A549 (cell line): Measurements from ENCODE around the gene SREBF1. TPM values are rescaled to one million over a fixed set of nuclear protein-coding genes. Genes with fewer than 3 reads are reported as not detected.
A peak's percentile ranks its signal among the peaks of the same experiment; 100 is the strongest.

Experiments
- ATAC-seq, 2 experiments: fragments of 200-7000 bp in 1 of 2; fragments of >200 bp in 1 of 2; cut with Nextera tagmentation in 1 of 2; cut with Tn5 transposase in 1 of 2; 3 replicates each; pipeline versions ENCODE4 v1.8.0 to v1.9.1; 2018 to 2020; ENCODE audit warnings: mild to moderate bottlenecking in 1 of 2, moderate library complexity in 1 of 2
- CTCF ChIA-PET: fragments of 300-600 bp; sonication (Branson Sonifier 250); formaldehyde crosslinking; extraction: SDS; loops from one replicate; lab custom pipeline; 2021; ENCODE audit warnings: antibody characterized with exemption, inconsistent platforms; lab: Yijun Ruan, JAX
- POLR2A ChIA-PET: fragments of 350-600 bp; formaldehyde crosslinking; extraction: SDS; loops from one replicate; lab custom pipeline; 2021; ENCODE audit warnings: antibody characterized with exemption, inconsistent platforms; lab: Yijun Ruan, JAX
- DNase-seq, 2 experiments: peaks; one replicate each; pipeline versions ENCODE4 v3.0.0 to v3.0.0-alpha.2; 2011 to 2016; ENCODE audit warnings: low read depth in 1 of 2, low spot score in 1 of 2
- FAIRE-seq: peaks from 2 replicates; lab custom pipeline; 2011; peaks lifted over from hg19 to GRCh38; lab: Jason Lieb, UNC
- H3K27ac ChIP-seq, 2 experiments: fragments of >200 bp; sonication (Bioruptor Twin); formaldehyde crosslinking; 3 replicates each; pipeline ENCODE4 v1.5.1; 2016 to 2017
- H3K4me1 ChIP-seq: fragments of >200 bp; sonication (Bioruptor Twin); formaldehyde crosslinking; 3 replicates; pipeline ENCODE4 v1.6.1; 2016
- H3K4me2 ChIP-seq: fragments of >200 bp; sonication (Bioruptor Twin); formaldehyde crosslinking; 3 replicates; pipeline ENCODE4 v1.6.1; 2016
- H3K4me3 ChIP-seq: fragments of >200 bp; sonication (Bioruptor Twin); formaldehyde crosslinking; 3 replicates; pipeline ENCODE4 v1.5.1; 2016
- H3K9me3 ChIP-seq: fragments of >200 bp; sonication (Bioruptor Twin); formaldehyde crosslinking; 3 replicates; pipeline ENCODE4 v1.6.1; 2016
- CHD2 ChIP-seq: fragments of 150-350 bp; IDR thresholded peaks from 2 replicates; pipeline ENCODE4 v1.6.1; 2014; ENCODE audit warnings: low read length; ENCODE audit not compliant: partially characterized antibody
- FOSB ChIP-seq: fragments of 250-450 bp; sonication (Bioruptor Pico); IDR thresholded peaks from 2 replicates; pipeline ENCODE4 v1.5.0; 2020; ENCODE audit warnings: mild to moderate bottlenecking, moderate library complexity
- HDAC2 ChIP-seq: fragments of 200-600 bp; sonication (generic); IDR thresholded peaks from 2 replicates; pipeline ENCODE4 v1.6.1; 2016
- HOXA7 ChIP-seq: fragments of 250-450 bp; sonication (Bioruptor Pico); IDR thresholded peaks from 2 replicates; pipeline ENCODE4 v1.5.0; 2020; ENCODE audit warnings: mild to moderate bottlenecking, moderate library complexity
- JUNB ChIP-seq: fragments of >200 bp; sonication (Bioruptor Twin); formaldehyde crosslinking; IDR thresholded peaks from 2 replicates; pipeline ENCODE4 v1.6.1; 2016
- KDM1A ChIP-seq: fragments of 200-600 bp; sonication (generic); IDR thresholded peaks from 2 replicates; pipeline ENCODE4 v1.6.1; 2016; ENCODE audit warnings: low read depth, mild to moderate bottlenecking
- NR3C1 ChIP-seq: fragments of >200 bp; sonication (Bioruptor Twin); formaldehyde crosslinking; IDR thresholded peaks from 3 replicates; pipeline ENCODE4 v1.6.1; 2017
- PHF8 ChIP-seq: fragments of 200-600 bp; sonication (generic); IDR thresholded peaks from 2 replicates; pipeline ENCODE4 v1.6.1; 2016; ENCODE audit warnings: low read depth, mild to moderate bottlenecking, antibody characterized with exemption, moderate library complexity, borderline replicate concordance
- RAD21 ChIP-seq, 2 experiments: fragments of >200 bp in 1 of 2; sonication (Bioruptor Twin) in 1 of 2; formaldehyde crosslinking in 1 of 2; IDR thresholded peaks in 1 of 2; conservative IDR thresholded peaks in 1 of 2; 2 replicates in 1 of 2; 3 replicates in 1 of 2; pipeline ENCODE4 v1.6.1; 2012 to 2018; ENCODE audit warnings: inconsistent platforms in 1 of 2
- RCOR1 ChIP-seq: fragments of 150-350 bp; IDR thresholded peaks from 2 replicates; pipeline ENCODE4 v1.6.1; 2014; ENCODE audit warnings: antibody characterized with exemption, low read length, low read depth
- TFCP2L1 ChIP-seq: fragments of 250-450 bp; sonication (Bioruptor Pico); IDR thresholded peaks from 2 replicates; pipeline ENCODE4 v1.5.0; 2021; ENCODE audit warnings: mild to moderate bottlenecking
- TP53 ChIP-seq: fragments of 250-450 bp; sonication (Bioruptor Pico); IDR thresholded peaks from 2 replicates; pipeline ENCODE4 v1.5.0; 2021; ENCODE audit warnings: mild to moderate bottlenecking, moderate library complexity
- ZFP36 ChIP-seq: fragments of 450-650 bp; IDR thresholded peaks from 2 replicates; pipeline ENCODE4 v1.6.1; 2014; ENCODE audit warnings: borderline replicate concordance; ENCODE audit not compliant: partially characterized antibody
- ZNF302 ChIP-seq: fragments of 250-450 bp; sonication (Bioruptor Pico); IDR thresholded peaks from 2 replicates; pipeline ENCODE4 v1.9.0; 2021; ENCODE audit warnings: inconsistent platforms, mild to moderate bottlenecking, moderate library complexity
- WGBS: methylation state at CpG from one replicate; pipeline ENCODE4 v1.1.6; 2017; ENCODE audit errors: missing lambda C conversion rate; 5-methylcytosine and 5-hydroxymethylcytosine counted together
- polyA plus RNA-seq, 4 experiments: library from polyadenylated mRNA; depleted of rRNA in 3 of 4; stranded (reverse); fragments of >200 nt; fragmentation: RNase III in 1 of 4; extraction: RNeasy Plus Mini Kit Qiagen cat#74134 plus additional on column Dnase treatment in 1 of 4; gene quantifications; 2 replicates in 3 of 4; 3 replicates in 1 of 4; pipeline ENCODE4 v1.2.3, GENCODE V29; 2011 to 2017
- TF ChIP-seq, protein P1 (sequence below): fragments of >200 bp; sonication (Bioruptor Twin); formaldehyde crosslinking; IDR thresholded peaks from 2 replicates; pipeline ENCODE4 v1.6.1; 2016
- TF ChIP-seq, protein P2 (sequence below): IDR thresholded peaks from 2 replicates; pipeline ENCODE4 v1.6.1; 2012
- TF ChIP-seq, protein P3 (sequence below): fragments of 450-650 bp; IDR thresholded peaks from 2 replicates; pipeline ENCODE4 v1.6.1; 2014; ENCODE audit warnings: antibody characterized with exemption
- TF ChIP-seq, protein P4 (sequence below): fragments of >200 bp; sonication (Bioruptor Twin); formaldehyde crosslinking; IDR thresholded peaks from 3 replicates; pipeline ENCODE4 v1.5.1; 2016
- TF ChIP-seq, protein P5 (sequence below): fragments of >200 bp; sonication (Bioruptor Twin); formaldehyde crosslinking; IDR thresholded peaks from 3 replicates; pipeline ENCODE4 v1.6.1; 2016
- TF ChIP-seq, protein P6 (sequence below): fragments of 250-450 bp; sonication (Bioruptor Pico); IDR thresholded peaks from 2 replicates; pipeline ENCODE4 v1.5.0; 2020; ENCODE audit warnings: low read depth, mild to moderate bottlenecking, moderate library complexity

Gene SREBF1
- polyA plus RNA-seq, 2 of the 4 experiments (the other 2 are of a cell fraction): 47.4 to 159 TPM

DNA sequence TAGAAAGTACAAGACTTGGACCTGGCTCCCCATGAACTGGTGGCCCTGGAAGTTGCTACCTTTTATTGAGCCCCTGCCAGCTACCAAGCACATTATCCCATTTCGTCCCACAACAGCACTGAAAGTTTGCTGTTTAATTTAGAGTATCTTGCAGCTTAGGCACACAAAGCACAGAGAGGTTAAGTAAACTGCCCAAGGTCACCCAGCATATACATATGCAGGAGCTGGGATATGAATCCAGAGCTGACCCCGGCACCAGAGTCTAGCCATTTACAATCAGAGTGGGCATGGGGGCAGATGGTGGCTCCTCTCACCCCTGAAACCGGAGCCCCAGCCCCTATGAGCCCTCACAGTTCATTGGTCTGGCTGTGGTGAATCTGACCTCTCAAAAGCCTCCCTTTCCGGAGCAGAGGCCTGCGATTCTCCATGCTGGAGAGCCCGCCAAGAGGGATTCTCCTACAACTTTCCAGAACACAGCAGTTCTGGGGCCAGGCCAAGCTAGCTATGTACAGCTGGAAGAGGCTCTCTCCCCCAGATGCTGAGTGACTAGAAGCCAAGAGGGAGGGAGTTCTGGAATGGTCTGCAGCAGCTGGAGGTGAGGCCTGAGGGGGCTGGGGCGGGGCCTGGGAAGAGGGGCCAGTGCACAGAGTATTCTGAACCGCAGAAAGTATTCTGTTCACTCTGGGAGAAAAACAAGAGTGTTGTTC is 58.3 kb downstream of the SREBF1 start:
- Histone ChIP-seq H3K4me2 (no peak overlapping the region), H3K4me1 (peaks cover 44% of the 10 kb centered on the region), H3K4me3 (no peak overlapping the region), H3K27ac (0 out of 6 replicates have a peak overlapping the region, but pooled peaks of 1 of the 2 experiments have one; percentile 5), H3K9me3 (no peaks in the 10 kb centered on the region)
- 91% methylated on average over 8 of the region's 8 CpGs for WGBS
- no peak for FAIRE-seq
- DNase-seq: no peak
- POLR2A ChIA-PET: no interaction called here
- CTCF ChIA-PET: interaction anchor here (0.9 to 2.4 kb wide), 9 partner anchors 9 to 141 kb away, joined by 3 to 6 read pairs (median 3); no protein-coding TSS in a partner anchor
- TF ChIP-seq, protein P1, sequence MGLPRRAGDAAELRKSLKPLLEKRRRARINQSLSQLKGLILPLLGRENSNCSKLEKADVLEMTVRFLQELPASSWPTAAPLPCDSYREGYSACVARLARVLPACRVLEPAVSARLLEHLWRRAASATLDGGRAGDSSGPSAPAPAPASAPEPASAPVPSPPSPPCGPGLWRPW: no peak
- TF ChIP-seq TP53 (CRISPR knock-in tag) (no peak), KDM1A (peak; percentile 45; the same call in 1 of the 2 replicates), ZFP36 (peak; percentile 66)
- no peak for ATAC-seq

DNA sequence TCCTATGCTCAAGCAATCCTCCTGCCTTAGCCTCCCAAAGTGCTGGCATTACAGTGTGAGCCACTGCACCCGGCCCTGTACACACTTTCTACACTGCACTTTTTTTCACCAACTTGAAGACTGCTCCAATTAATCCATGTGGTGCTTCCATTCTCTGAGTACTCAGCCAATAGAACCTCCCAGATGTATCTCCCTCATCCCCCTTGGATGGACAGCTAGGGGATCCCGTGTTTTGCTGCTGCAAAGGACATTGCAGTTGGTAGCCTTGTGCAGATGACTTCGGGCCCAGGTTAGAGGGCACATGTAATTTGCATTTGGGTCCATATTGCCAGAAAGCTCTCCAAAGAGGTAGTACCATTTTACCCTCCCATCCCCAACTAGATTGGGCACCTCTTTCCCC is 59.9 kb downstream of the SREBF1 start:
- CTCF ChIA-PET: interaction anchor here (0.7 to 10.0 kb wide), 8 partner anchors 10 to 114 kb away, joined by 3 to 55 read pairs (median 4); partner anchors contain the start of gene RAI1
- H3K4me3 ChIP-seq: no peak overlapping the region
- no peak overlapping the region for H3K27ac ChIP-seq
- H3K4me2 ChIP-seq: no peak overlapping the region
- peaks cover 36% of the 10 kb centered on the region for H3K4me1 ChIP-seq
- DNase-seq (no peak), FAIRE-seq (no peak), ATAC-seq (no peak)
- no peak for TF ChIP-seq RCOR1
- no peak for TF ChIP-seq PHF8
- no peak for TF ChIP-seq NR3C1
- no peak for TF ChIP-seq CHD2
- TF ChIP-seq, protein P2, sequence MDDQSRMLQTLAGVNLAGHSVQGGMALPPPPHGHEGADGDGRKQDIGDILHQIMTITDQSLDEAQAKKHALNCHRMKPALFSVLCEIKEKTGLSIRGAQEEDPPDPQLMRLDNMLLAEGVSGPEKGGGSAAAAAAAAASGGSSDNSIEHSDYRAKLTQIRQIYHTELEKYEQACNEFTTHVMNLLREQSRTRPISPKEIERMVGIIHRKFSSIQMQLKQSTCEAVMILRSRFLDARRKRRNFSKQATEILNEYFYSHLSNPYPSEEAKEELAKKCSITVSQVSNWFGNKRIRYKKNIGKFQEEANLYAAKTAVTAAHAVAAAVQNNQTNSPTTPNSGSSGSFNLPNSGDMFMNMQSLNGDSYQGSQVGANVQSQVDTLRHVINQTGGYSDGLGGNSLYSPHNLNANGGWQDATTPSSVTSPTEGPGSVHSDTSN: no peak
- no peak for TF ChIP-seq JUNB
- TF ChIP-seq TFCP2L1 (CRISPR knock-in tag): no peak
- TF ChIP-seq, protein P3, sequence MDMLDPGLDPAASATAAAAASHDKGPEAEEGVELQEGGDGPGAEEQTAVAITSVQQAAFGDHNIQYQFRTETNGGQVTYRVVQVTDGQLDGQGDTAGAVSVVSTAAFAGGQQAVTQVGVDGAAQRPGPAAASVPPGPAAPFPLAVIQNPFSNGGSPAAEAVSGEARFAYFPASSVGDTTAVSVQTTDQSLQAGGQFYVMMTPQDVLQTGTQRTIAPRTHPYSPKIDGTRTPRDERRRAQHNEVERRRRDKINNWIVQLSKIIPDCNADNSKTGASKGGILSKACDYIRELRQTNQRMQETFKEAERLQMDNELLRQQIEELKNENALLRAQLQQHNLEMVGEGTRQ: no peak
- no peak for TF ChIP-seq RAD21 (conservative IDR thresholded peaks at IDR 0.05 in 1 of 2, IDR thresholded peaks at IDR 0.05 in 1 of 2)
- no peak for TF ChIP-seq ZNF302
- TF ChIP-seq FOSB: no peak
- TF ChIP-seq, protein P1: no peak
- TF ChIP-seq, protein P4, sequence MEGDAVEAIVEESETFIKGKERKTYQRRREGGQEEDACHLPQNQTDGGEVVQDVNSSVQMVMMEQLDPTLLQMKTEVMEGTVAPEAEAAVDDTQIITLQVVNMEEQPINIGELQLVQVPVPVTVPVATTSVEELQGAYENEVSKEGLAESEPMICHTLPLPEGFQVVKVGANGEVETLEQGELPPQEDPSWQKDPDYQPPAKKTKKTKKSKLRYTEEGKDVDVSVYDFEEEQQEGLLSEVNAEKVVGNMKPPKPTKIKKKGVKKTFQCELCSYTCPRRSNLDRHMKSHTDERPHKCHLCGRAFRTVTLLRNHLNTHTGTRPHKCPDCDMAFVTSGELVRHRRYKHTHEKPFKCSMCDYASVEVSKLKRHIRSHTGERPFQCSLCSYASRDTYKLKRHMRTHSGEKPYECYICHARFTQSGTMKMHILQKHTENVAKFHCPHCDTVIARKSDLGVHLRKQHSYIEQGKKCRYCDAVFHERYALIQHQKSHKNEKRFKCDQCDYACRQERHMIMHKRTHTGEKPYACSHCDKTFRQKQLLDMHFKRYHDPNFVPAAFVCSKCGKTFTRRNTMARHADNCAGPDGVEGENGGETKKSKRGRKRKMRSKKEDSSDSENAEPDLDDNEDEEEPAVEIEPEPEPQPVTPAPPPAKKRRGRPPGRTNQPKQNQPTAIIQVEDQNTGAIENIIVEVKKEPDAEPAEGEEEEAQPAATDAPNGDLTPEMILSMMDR: no peak
- no peak for TF ChIP-seq HOXA7 (CRISPR knock-in tag)
- TF ChIP-seq, protein P5, sequence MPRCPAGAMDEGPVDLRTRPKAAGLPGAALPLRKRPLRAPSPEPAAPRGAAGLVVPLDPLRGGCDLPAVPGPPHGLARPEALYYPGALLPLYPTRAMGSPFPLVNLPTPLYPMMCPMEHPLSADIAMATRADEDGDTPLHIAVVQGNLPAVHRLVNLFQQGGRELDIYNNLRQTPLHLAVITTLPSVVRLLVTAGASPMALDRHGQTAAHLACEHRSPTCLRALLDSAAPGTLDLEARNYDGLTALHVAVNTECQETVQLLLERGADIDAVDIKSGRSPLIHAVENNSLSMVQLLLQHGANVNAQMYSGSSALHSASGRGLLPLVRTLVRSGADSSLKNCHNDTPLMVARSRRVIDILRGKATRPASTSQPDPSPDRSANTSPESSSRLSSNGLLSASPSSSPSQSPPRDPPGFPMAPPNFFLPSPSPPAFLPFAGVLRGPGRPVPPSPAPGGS: no peak
- TF ChIP-seq, protein P6, sequence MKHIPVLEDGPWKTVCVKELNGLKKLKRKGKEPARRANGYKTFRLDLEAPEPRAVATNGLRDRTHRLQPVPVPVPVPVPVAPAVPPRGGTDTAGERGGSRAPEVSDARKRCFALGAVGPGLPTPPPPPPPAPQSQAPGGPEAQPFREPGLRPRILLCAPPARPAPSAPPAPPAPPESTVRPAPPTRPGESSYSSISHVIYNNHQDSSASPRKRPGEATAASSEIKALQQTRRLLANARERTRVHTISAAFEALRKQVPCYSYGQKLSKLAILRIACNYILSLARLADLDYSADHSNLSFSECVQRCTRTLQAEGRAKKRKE: no peak
- no peak for TF ChIP-seq HDAC2
- WGBS: 76% methylated on average over 3 of the region's 3 CpGs
- H3K9me3 ChIP-seq: no peaks in the 10 kb centered on the region
- POLR2A ChIA-PET: no interaction called here
